K562 (cell line): ENCODE measurements around the gene SLC39A5. TPM values are rescaled to one million over a fixed set of nuclear protein-coding genes. Genes with fewer than 3 reads are reported as not detected.

Source experiments
- ATAC-seq: fragments of 200-7000 bp; cut with Tn5 transposase; 3 replicates; pipeline ENCODE4 v1.9.1; 2020; ENCODE audit warnings: moderate library complexity
- BruUV-seq: library from RNA; stranded (reverse); fragments of 400-500 nt; replicated peaks from 2 replicates; lab custom pipeline; 2021; lab: Mats Ljungman, UMichigan
- CTCF ChIA-PET: fragments of 300-600 bp; formaldehyde crosslinking; extraction: SDS; loops from one replicate; lab custom pipeline; 2021; ENCODE audit warnings: low intra/inter-chr PET ratio; lab: Yijun Ruan, JAX
- POLR2A ChIA-PET: fragments of 300-600, 350-650 bp; sonication (Branson Sonifier 250); formaldehyde crosslinking; extraction: SDS; loops from one replicate; lab custom pipeline; 2021; ENCODE audit warnings: antibody characterized with exemption, inconsistent platforms; lab: Yijun Ruan, JAX
- DNase-seq, 4 experiments: peaks; one replicate each; pipeline versions ENCODE4 v3.0.0 to v3.0.0-alpha.2; 2011 to 2018; ENCODE audit warnings: low spot score in 3 of 4, mixed read lengths in 3 of 4; ENCODE audit errors: extremely low read depth in 1 of 4
- FAIRE-seq: peaks from 2 replicates; lab custom pipeline; 2011; peaks lifted over from hg19 to GRCh38; lab: Jason Lieb, UNC
- H2AFZ ChIP-seq: 2 replicates; pipeline ENCODE4 v1.6.0; 2011; ENCODE audit warnings: low read depth, low read length, control low read depth, inconsistent platforms
- H3K27ac ChIP-seq: fragments of 200-600 bp; 3 replicates; pipeline ENCODE4 v1.8.0; 2011; ENCODE audit warnings: low read depth, mild to moderate bottlenecking, control low read depth, inconsistent platforms, low read length, moderate library complexity, mixed read lengths; ENCODE audit errors: extremely low read depth
- H3K27me3 ChIP-seq, 2 experiments: fragments of 300-600 bp in 1 of 2; 2 replicates in 1 of 2; 3 replicates in 1 of 2; pipeline versions ENCODE4 v1.6.0 to v1.8.0; 2011; ENCODE audit warnings: inconsistent platforms in 2 of 2, low read length in 2 of 2, mild to moderate bottlenecking in 1 of 2, mixed read lengths in 1 of 2, moderate library complexity in 1 of 2; ENCODE audit not compliant: control insufficient read depth in 2 of 2, insufficient read depth in 2 of 2
- H3K36me3 ChIP-seq: fragments of 300-600 bp; 3 replicates; pipeline ENCODE4 v1.8.0; 2011; ENCODE audit warnings: mild to moderate bottlenecking, low read length, inconsistent platforms; ENCODE audit not compliant: control insufficient read depth, insufficient read depth
- H3K4me1 ChIP-seq, 2 experiments: fragments of 200-600 bp in 1 of 2; replicated peaks in 1 of 2; 2 replicates in 1 of 2; 3 replicates in 1 of 2; pipeline versions ENCODE4 v1.5.1 to v1.8.0; 2011; ENCODE audit warnings: inconsistent platforms in 2 of 2, low read length in 2 of 2, mild to moderate bottlenecking in 1 of 2, mixed read lengths in 1 of 2, moderate library complexity in 1 of 2; ENCODE audit not compliant: control insufficient read depth in 2 of 2, insufficient read depth in 2 of 2
- H3K4me2 ChIP-seq: 2 replicates; pipeline ENCODE4 v1.6.1; 2011; ENCODE audit warnings: low read length, control low read depth, inconsistent platforms, mixed read lengths; ENCODE audit not compliant: insufficient read depth
- H3K4me3 ChIP-seq: fragments of 200-600 bp; sonication (generic), shearing (Covaris generic); 2 replicates; pipeline ENCODE4 v1.5.1; 2016; ENCODE audit warnings: control low read depth, inconsistent platforms
- H3K79me2 ChIP-seq: fragments of 200-600 bp; 3 replicates; pipeline ENCODE4 v1.8.0; 2011; ENCODE audit warnings: low read length, inconsistent platforms; ENCODE audit not compliant: control insufficient read depth, insufficient read depth
- H3K9ac ChIP-seq, 2 experiments: 2 replicates each; pipeline versions ENCODE4 v1.6.0 to v1.6.1; 2011; ENCODE audit warnings: low read depth in 2 of 2, low read length in 2 of 2, control low read depth in 1 of 2, inconsistent platforms in 1 of 2, mild to moderate bottlenecking in 1 of 2, mixed read lengths in 1 of 2; ENCODE audit not compliant: insufficient read depth in 1 of 2
- H3K9me1 ChIP-seq: one replicate; pipeline ENCODE4 v1.6.0; 2011; ENCODE audit warnings: inconsistent platforms, mild to moderate bottlenecking, low read length, moderate library complexity; ENCODE audit not compliant: control insufficient read depth, insufficient read depth
- H3K9me3 ChIP-seq: replicated peaks from 2 replicates; pipeline ENCODE4 v1.5.1; 2011; ENCODE audit warnings: low read depth, low read length, inconsistent platforms; ENCODE audit not compliant: control insufficient read depth, insufficient read depth
- H4K20me1 ChIP-seq: replicated peaks from 2 replicates; pipeline ENCODE4 v1.6.1; 2011; ENCODE audit warnings: low read length, inconsistent platforms, mixed read lengths; ENCODE audit not compliant: control insufficient read depth, insufficient read depth
- in situ Hi-C: fragments of 300-500 bp; cut with MboI; formaldehyde crosslinking; loops from 4 replicates; pipeline ENCODE4 v1.15.0; 2018; ENCODE audit warnings: inconsistent platforms, mixed read lengths
- intact Hi-C: fragments of 100-400 bp; cut with micrococcal nuclease; formaldehyde crosslinking; loops from 2 replicates; pipeline ENCODE4 v1.14.2; 2022
- polyA plus RNA-seq, 8 experiments: library from polyadenylated mRNA; depleted of rRNA in 4 of 8; stranded (reverse) in 5 of 8; unstranded in 3 of 8; fragments of >200 nt; fragmentation: Nextera tagmentation in 2 of 8; fragmentation: Illumina TruSeq in 1 of 8; extraction: Ambion mirVana in 2 of 8; extraction: Trizol in 1 of 8; gene quantifications; 2 replicates each; pipeline versions ENCODE4 v1.2.1 to v1.2.3, GENCODE V29; 2011 to 2014; ENCODE audit warnings: inconsistent platforms in 1 of 8, missing spikeins in 1 of 8
- total RNA-seq, 7 experiments: library from RNA; depleted of rRNA in 6 of 7; stranded (reverse); fragments of >200 nt in 6 of 7; fragmentation: Illumina TruSeq in 2 of 7; extraction: Trizol in 2 of 7; gene quantifications; 2 replicates each; pipeline versions ENCODE4 v1.2.1 to v1.2.3, GENCODE V29; 2011 to 2021; ENCODE audit warnings: low replicate concordance in 1 of 7
- TF ChIP-seq, protein P1 (sequence below): IDR thresholded peaks from 2 replicates; pipeline ENCODE4 v1.6.1; 2016; ENCODE audit warnings: missing genetic modification characterization, missing compliant biosample characterization
- TF ChIP-seq, protein P2 (sequence below), 2 experiments: fragments of 450-650 bp in 1 of 2; IDR thresholded peaks; 2 replicates each; pipeline ENCODE4 v1.6.1; 2011 to 2017; ENCODE audit warnings: low read depth in 2 of 2, antibody characterized with exemption in 1 of 2, borderline replicate concordance in 1 of 2, low read length in 1 of 2, mild to moderate bottlenecking in 1 of 2, mixed read lengths in 1 of 2; ENCODE audit not compliant: control insufficient read depth in 1 of 2

Gene SLC39A5
- total and polyA plus RNA-seq, 9 of the 15 experiments (the other 6 are each of a cell fraction or from before 2014, with no cell fraction given), result 0.08 to 0.10 TPM; not detected in 7

DNA sequence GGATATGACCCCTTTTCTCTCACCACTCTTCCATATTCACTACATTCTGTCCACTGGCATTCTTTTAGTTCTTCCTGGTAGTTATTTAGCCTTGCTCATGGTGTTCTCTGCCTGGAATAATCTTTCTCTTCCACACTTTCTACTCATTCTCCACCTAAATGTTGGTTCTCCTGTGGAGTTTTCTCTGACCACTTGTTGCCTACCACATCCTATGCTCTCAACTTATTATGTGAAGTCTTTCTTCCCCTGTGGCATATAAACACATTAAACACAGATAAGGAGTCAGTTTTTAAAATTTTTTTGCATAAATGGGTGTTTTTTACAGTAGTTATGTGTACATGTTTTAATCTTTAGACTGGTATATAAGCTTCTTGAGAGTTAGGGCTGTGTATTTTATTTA, 37.3 kb upstream of the SLC39A5 start:
- no peaks in the 10 kb centered on the region for H3K9me1 ChIP-seq
- ChIA-PET POLR2A (interaction anchor here (0.6 to 5.9 kb wide), 4 partner anchors 13 to 88 kb away, joined by 3 to 54 read pairs (median 3); partner anchors contain the start of genes PA2G4, RNF41 and ZC3H10), CTCF (interaction anchor here (1.1 to 2.2 kb wide), 11 partner anchors 9 to 402 kb away, joined by 3 to 31 read pairs (median 4); partner anchors contain the start of genes ANKRD52, COQ10A, NABP2 and RNF41)
- intact Hi-C loops, result loop anchor here (2.0 to 5.0 kb wide), 3 partner anchors 68 to 145 kb away; no protein-coding TSS in a partner anchor
- BruUV-seq, result no TSS peak
- TF ChIP-seq, protein P1, sequence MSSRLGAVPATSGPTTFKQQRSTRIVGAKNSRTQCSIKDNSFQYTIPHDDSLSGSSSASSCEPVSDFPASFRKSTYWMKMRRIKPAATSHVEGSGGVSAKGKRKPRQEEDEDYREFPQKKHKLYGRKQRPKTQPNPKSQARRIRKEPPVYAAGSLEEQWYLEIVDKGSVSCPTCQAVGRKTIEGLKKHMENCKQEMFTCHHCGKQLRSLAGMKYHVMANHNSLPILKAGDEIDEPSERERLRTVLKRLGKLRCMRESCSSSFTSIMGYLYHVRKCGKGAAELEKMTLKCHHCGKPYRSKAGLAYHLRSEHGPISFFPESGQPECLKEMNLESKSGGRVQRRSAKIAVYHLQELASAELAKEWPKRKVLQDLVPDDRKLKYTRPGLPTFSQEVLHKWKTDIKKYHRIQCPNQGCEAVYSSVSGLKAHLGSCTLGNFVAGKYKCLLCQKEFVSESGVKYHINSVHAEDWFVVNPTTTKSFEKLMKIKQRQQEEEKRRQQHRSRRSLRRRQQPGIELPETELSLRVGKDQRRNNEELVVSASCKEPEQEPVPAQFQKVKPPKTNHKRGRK (tag), result peak; percentile 80
- TF ChIP-seq, protein P2, sequence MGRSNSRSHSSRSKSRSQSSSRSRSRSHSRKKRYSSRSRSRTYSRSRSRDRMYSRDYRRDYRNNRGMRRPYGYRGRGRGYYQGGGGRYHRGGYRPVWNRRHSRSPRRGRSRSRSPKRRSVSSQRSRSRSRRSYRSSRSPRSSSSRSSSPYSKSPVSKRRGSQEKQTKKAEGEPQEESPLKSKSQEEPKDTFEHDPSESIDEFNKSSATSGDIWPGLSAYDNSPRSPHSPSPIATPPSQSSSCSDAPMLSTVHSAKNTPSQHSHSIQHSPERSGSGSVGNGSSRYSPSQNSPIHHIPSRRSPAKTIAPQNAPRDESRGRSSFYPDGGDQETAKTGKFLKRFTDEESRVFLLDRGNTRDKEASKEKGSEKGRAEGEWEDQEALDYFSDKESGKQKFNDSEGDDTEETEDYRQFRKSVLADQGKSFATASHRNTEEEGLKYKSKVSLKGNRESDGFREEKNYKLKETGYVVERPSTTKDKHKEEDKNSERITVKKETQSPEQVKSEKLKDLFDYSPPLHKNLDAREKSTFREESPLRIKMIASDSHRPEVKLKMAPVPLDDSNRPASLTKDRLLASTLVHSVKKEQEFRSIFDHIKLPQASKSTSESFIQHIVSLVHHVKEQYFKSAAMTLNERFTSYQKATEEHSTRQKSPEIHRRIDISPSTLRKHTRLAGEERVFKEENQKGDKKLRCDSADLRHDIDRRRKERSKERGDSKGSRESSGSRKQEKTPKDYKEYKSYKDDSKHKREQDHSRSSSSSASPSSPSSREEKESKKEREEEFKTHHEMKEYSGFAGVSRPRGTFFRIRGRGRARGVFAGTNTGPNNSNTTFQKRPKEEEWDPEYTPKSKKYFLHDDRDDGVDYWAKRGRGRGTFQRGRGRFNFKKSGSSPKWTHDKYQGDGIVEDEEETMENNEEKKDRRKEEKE (IDR thresholded peaks at IDR 0.05; ENCODE audit: borderline replicate concordance in 1 of 2, control insufficient read depth in 1 of 2, low read depth in 2 of 2, low read length in 1 of 2), result no peak
- TF ChIP-seq, all 486 proteins: peak for 1
- ATAC-seq, result no peak
- H3K9me3 ChIP-seq, result no peaks in the 10 kb centered on the region
- H3K4me1 ChIP-seq, result peaks cover 4 to 10% of the 10 kb centered on the region in 2 experiments; a peak in 3 of 5 replicates
- 0 out of 3 replicates have a peak, but pooled peaks cover 1% of the 10 kb centered on the region for H3K36me3 ChIP-seq
- no peak overlapping the region for H3K27ac ChIP-seq
- FAIRE-seq, result no peak
- H4K20me1 ChIP-seq, result no peaks in the 10 kb centered on the region
- in situ Hi-C loops, result loop anchor here (5.0 kb wide), 2 partner anchors 65 to 275 kb away; partner anchors contain the start of genes ANKRD52 and SPRYD4
- no peaks in the 10 kb centered on the region for H3K27me3 ChIP-seq
- no peak for DNase-seq
- 0 out of 4 replicates have a peak overlapping the region, but pooled peaks of 1 of the 2 experiments have one; percentile 12 for H3K9ac ChIP-seq
- H3K4me3 ChIP-seq, result no peak overlapping the region
- H3K4me2 ChIP-seq, result no peak overlapping the region
- H3K79me2 ChIP-seq, result peaks cover 21% of the 10 kb centered on the region
- H2AFZ ChIP-seq, result peak overlapping the region; percentile 97
